ENCODE results near the gene IFI27L1. TPM values are rescaled to one million over a fixed set of nuclear protein-coding genes. Genes with fewer than 3 reads are reported as not detected.

Gene IFI27L1
- total and polyA plus RNA-seq, 2 experiments from 2014 or later, result 9.7 to 28.6 TPM

GRCh38 chr14:94109915-94110250 is 28.8 kb downstream of the IFI27L1 start (continued):
- TF ChIP-seq, protein P1, sequence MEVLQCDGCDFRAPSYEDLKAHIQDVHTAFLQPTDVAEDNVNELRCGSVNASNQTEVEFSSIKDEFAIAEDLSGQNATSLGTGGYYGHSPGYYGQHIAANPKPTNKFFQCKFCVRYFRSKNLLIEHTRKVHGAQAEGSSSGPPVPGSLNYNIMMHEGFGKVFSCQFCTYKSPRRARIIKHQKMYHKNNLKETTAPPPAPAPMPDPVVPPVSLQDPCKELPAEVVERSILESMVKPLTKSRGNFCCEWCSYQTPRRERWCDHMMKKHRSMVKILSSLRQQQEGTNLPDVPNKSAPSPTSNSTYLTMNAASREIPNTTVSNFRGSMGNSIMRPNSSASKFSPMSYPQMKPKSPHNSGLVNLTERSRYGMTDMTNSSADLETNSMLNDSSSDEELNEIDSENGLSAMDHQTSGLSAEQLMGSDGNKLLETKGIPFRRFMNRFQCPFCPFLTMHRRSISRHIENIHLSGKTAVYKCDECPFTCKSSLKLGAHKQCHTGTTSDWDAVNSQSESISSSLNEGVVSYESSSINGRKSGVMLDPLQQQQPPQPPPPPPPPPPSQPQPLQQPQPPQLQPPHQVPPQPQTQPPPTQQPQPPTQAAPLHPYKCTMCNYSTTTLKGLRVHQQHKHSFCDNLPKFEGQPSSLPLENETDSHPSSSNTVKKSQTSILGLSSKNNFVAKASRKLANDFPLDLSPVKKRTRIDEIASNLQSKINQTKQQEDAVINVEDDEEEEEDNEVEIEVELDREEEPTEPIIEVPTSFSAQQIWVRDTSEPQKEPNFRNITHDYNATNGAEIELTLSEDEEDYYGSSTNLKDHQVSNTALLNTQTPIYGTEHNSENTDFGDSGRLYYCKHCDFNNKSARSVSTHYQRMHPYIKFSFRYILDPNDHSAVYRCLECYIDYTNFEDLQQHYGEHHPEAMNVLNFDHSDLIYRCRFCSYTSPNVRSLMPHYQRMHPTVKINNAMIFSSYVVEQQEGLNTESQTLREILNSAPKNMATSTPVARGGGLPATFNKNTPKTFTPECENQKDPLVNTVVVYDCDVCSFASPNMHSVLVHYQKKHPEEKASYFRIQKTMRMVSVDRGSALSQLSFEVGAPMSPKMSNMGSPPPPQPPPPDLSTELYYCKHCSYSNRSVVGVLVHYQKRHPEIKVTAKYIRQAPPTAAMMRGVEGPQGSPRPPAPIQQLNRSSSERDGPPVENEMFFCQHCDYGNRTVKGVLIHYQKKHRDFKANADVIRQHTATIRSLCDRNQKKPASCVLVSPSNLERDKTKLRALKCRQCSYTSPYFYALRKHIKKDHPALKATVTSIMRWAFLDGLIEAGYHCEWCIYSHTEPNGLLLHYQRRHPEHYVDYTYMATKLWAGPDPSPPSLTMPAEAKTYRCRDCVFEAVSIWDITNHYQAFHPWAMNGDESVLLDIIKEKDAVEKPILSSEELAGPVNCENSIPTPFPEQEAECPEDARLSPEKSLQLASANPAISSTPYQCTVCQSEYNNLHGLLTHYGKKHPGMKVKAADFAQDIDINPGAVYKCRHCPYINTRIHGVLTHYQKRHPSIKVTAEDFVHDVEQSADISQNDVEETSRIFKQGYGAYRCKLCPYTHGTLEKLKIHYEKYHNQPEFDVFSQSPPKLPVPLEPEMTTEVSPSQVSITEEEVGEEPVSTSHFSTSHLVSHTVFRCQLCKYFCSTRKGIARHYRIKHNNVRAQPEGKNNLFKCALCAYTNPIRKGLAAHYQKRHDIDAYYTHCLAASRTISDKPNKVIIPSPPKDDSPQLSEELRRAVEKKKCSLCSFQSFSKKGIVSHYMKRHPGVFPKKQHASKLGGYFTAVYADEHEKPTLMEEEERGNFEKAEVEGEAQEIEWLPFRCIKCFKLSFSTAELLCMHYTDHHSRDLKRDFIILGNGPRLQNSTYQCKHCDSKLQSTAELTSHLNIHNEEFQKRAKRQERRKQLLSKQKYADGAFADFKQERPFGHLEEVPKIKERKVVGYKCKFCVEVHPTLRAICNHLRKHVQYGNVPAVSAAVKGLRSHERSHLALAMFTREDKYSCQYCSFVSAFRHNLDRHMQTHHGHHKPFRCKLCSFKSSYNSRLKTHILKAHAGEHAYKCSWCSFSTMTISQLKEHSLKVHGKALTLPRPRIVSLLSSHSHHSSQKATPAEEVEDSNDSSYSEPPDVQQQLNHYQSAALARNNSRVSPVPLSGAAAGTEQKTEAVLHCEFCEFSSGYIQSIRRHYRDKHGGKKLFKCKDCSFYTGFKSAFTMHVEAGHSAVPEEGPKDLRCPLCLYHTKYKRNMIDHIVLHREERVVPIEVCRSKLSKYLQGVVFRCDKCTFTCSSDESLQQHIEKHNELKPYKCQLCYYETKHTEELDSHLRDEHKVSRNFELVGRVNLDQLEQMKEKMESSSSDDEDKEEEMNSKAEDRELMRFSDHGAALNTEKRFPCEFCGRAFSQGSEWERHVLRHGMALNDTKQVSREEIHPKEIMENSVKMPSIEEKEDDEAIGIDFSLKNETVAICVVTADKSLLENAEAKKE (CRISPR knock-in tag; IDR thresholded peaks at IDR 0.05), result no peak
- TF ChIP-seq CREB1 (CRISPR knock-in tag; IDR thresholded peaks at IDR 0.05; ENCODE audit: low read depth), result no peak
- TF ChIP-seq CTCF (conservative IDR thresholded peaks at IDR 0.05; ENCODE audit: low read depth in 2 of 2), result no peak
- no peak for TF ChIP-seq STAT1 (IDR thresholded peaks at IDR 0.05; ENCODE audit: unreplicated experiment)
- TF ChIP-seq ZNF114 (CRISPR knock-in tag; IDR thresholded peaks at IDR 0.05), result no peak
- TF ChIP-seq JUNB (IDR thresholded peaks at IDR 0.05; ENCODE audit: unreplicated experiment), result no peak

GRCh38 chr14:94110552-94111181 is 29.6 kb downstream of the IFI27L1 start, which contains the start of gene IFI27:
TSS of gene IFI27 (plus strand) at chr14:94110736.
- ATAC-seq (peak; percentile 48), DNase-seq (ENCODE audit: low spot score) (no peak)
- Mint-ChIP-seq H3K4me3 (no peak within 1 kb of the TSS), H3K4me1 (peaks cover 15% of the 10 kb centered on the region), H3K27me3 (ENCODE audit: insufficient read depth, low read depth, poor library complexity) (peaks cover 1% of the 10 kb centered on the region), H3K36me3 (ENCODE audit: low read depth) (no peaks in the 10 kb centered on the region), H3K27ac (peak within 1 kb of the TSS; percentile 6; the same call in 1 of the 2 replicates), H3K9me3 (no peaks in the 10 kb centered on the region)
- H4K20me1 ChIP-seq (replicated peaks; ENCODE audit: insufficient read depth), result no peaks in the 10 kb centered on the region
- H2AFZ ChIP-seq, result no peak within 1 kb of the TSS
- no peak within 1 kb of the TSS; the same call in 1 of the 2 replicates for H3K27ac ChIP-seq (ENCODE audit: low read depth)
- H3K4me1 ChIP-seq (ENCODE audit: insufficient read depth), result no peaks in the 10 kb centered on the region
- H3K9me2 ChIP-seq (ENCODE audit: insufficient read depth), result no peaks in the 10 kb centered on the region
- H3K4me3 ChIP-seq, result no peak within 1 kb of the TSS
- H3K27me3 ChIP-seq (ENCODE audit: insufficient read depth), result no peaks in the 10 kb centered on the region
- no peaks in the 10 kb centered on the region for H3K79me2 ChIP-seq (replicated peaks; ENCODE audit: insufficient read depth)
- H3F3A ChIP-seq (replicated peaks; ENCODE audit: low read depth), result no peaks in the 10 kb centered on the region
- no peaks in the 10 kb centered on the region for H3K36me3 ChIP-seq (ENCODE audit: insufficient read depth)
- H3K4me2 ChIP-seq, result no peak within 1 kb of the TSS
- TF ChIP-seq EZH2 (IDR thresholded peaks at IDR 0.05; ENCODE audit: low read depth, unreplicated experiment) (no peak), ETS1 (IDR thresholded peaks at IDR 0.05) (no peak), CREB1 (CRISPR knock-in tag; IDR thresholded peaks at IDR 0.05; ENCODE audit: low read depth) (no peak)

Data from GM23338 (cell line).